ENCODE measurements around the gene CDH12.

DNA sequence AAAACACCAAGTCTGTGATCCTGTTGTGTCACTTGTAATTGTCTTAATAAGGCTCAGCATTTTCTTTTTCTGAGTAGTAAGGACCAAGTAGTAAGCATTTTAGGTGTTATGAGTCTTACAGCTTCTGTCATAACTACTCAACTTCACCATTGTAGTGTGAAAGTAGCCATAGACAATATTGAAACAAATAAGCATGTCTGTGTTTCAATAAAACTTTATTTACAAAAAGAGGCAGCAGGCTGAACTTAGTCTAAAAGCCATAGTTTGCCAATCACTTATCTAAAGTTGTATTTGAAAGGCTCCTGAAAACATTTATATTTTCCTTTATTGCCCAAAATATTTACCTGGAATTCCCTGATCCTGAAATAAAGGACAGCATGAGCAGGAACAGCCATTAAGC lies 796.1 kb downstream of the CDH12 start:
- no peak for TF ChIP-seq CTCF (IDR thresholded peaks at IDR 0.05)
- no peak for TF ChIP-seq EP300 (IDR thresholded peaks at IDR 0.05)
- TF ChIP-seq POLR2A (IDR thresholded peaks at IDR 0.05), result no peak

All from ovary (tissue), 3 donors.